ENCODE data around the gene F2. TPM values are rescaled to one million over a fixed set of nuclear protein-coding genes. Genes with fewer than 3 reads are reported as not detected.
A peak's percentile ranks its signal among the peaks of the same experiment; 100 is the strongest.

Gene F2
- total RNA-seq, 1 experiment from 2014 or later, result 0.47 TPM

DNA sequence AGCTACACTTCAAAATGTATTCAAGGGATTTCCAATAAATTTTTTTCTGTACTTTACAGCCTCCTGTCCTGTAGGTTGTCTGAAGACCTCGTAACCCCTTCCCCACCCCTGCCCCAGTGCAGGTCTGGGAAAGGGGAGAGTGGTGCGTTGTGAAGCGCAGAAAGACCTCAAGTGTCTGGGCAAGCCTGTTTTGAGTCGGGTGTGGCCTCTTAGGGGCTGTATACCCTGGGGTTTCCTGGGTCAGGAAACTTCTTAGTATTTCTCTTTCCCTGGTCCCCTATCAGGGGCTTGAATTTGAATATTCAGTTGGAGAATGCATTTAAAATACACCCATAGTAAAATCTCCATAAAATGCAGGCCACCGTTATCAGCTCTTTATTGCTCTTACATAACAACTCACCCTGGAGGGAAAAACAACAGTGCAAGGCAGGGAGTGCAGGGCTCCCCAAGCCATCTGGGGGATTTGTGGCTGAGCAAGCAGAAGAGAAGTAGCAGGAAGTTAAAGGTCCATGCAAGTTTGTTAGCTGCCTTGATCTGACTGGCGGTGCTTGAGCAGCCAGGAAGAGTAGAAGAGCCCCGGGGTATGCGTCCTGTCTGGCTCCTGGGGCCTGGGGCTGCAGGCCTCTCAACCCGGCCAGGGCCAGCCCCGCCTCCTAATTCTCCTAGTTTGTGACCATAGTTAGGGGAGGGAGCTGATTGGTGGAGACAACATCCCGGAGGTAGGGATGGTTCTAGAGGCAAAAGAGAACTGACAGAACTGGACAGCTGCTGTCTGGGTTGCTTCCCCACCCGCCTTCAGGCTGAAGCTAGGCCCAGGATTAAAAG lies 44.3 kb upstream of the F2 start:
- H3K36me3 ChIP-seq (ENCODE audit: control insufficient read depth in 1 of 2, insufficient read depth in 2 of 2, low read length in 2 of 2), result peaks cover 4 to 12% of the 10 kb centered on the region in 2 experiments; a peak in 3 of 4 replicates

More for the DNA sequence above, 44.3 kb upstream of the F2 start:
- ATAC-seq (peak; percentile 45), DNase-seq (ENCODE audit: low read depth, low spot score) (no peak)
- Histone ChIP-seq H3K4me3 (replicated peaks in 1 of 2; ENCODE audit: low read depth in 1 of 2, low read length in 2 of 2) (no peak overlapping the region), H3K9me2 (ENCODE audit: insufficient read depth) (no peaks in the 10 kb centered on the region), H3K9ac (ENCODE audit: low read length) (no peak overlapping the region), H3K27ac (ENCODE audit: low read depth, low read length) (no peak overlapping the region), H3K9me3 (ENCODE audit: control insufficient read depth in 1 of 2, insufficient read depth in 1 of 2, low read depth in 1 of 2, low read length in 2 of 2) (no peaks in the 10 kb centered on the region), H2AFZ (ENCODE audit: low read depth, low read length, poor library complexity, severe bottlenecking) (no peak overlapping the region), H4K20me1 (ENCODE audit: insufficient read depth) (no peaks in the 10 kb centered on the region), H3K27me3 (ENCODE audit: insufficient read depth, low read length) (no peaks in the 10 kb centered on the region), H3K4me1 (ENCODE audit: control insufficient read depth in 1 of 2, insufficient read depth in 2 of 2, low read length in 2 of 2) (peaks cover 0 to 4% of the 10 kb centered on the region in 2 experiments; a peak in 1 of 4 replicates), H3K4me2 (ENCODE audit: low read length) (no peak overlapping the region), H3K79me2 (ENCODE audit: insufficient read depth, low read length) (no peaks in the 10 kb centered on the region)
- POLR2A ChIA-PET, result no interaction called here
- intact Hi-C loops (cut with micrococcal nuclease), result no loop called here
- TF ChIP-seq SP1 (IDR thresholded peaks at IDR 0.05; ENCODE audit: low read depth) (no peak), YY1 (IDR thresholded peaks at IDR 0.05; ENCODE audit: extremely low read depth, insufficient replicate concordance, low read depth, low read length) (no peak), EGR1 (IDR thresholded peaks at IDR 0.05; ENCODE audit: low read depth) (no peak), ELF1 (IDR thresholded peaks at IDR 0.05; ENCODE audit: borderline replicate concordance, low read depth) (no peak), JUND (IDR thresholded peaks at IDR 0.05) (no peak), SRF (IDR thresholded peaks at IDR 0.05; ENCODE audit: low read depth) (no peak), POLR2AphosphoS5 (IDR thresholded peaks at IDR 0.05; ENCODE audit: low read depth, low read length) (no peak), ZNF274 (IDR thresholded peaks at IDR 0.05; ENCODE audit: low read depth, low read length) (no peak), EZH2phosphoT487 (IDR thresholded peaks at IDR 0.05; ENCODE audit: borderline replicate concordance) (no peak), CBX3 (IDR thresholded peaks at IDR 0.05; ENCODE audit: low read depth) (no peak), FOSL1 (IDR thresholded peaks at IDR 0.05; ENCODE audit: low read depth) (no peak), ATF3 (IDR thresholded peaks at IDR 0.05) (no peak), POLR2A (IDR thresholded peaks at IDR 0.05; ENCODE audit: borderline replicate concordance, extremely low read depth, insufficient read depth, insufficient read length) (no peak), TCF7L2 (IDR thresholded peaks at IDR 0.05; ENCODE audit: borderline replicate concordance, extremely low read depth, insufficient read depth, insufficient read length) (no peak), ZBTB33 (IDR thresholded peaks at IDR 0.05; ENCODE audit: extremely low read depth, insufficient replicate concordance, low read length) (no peak), ZFX (IDR thresholded peaks at IDR 0.05) (no peak)
- TF ChIP-seq, protein P1, sequence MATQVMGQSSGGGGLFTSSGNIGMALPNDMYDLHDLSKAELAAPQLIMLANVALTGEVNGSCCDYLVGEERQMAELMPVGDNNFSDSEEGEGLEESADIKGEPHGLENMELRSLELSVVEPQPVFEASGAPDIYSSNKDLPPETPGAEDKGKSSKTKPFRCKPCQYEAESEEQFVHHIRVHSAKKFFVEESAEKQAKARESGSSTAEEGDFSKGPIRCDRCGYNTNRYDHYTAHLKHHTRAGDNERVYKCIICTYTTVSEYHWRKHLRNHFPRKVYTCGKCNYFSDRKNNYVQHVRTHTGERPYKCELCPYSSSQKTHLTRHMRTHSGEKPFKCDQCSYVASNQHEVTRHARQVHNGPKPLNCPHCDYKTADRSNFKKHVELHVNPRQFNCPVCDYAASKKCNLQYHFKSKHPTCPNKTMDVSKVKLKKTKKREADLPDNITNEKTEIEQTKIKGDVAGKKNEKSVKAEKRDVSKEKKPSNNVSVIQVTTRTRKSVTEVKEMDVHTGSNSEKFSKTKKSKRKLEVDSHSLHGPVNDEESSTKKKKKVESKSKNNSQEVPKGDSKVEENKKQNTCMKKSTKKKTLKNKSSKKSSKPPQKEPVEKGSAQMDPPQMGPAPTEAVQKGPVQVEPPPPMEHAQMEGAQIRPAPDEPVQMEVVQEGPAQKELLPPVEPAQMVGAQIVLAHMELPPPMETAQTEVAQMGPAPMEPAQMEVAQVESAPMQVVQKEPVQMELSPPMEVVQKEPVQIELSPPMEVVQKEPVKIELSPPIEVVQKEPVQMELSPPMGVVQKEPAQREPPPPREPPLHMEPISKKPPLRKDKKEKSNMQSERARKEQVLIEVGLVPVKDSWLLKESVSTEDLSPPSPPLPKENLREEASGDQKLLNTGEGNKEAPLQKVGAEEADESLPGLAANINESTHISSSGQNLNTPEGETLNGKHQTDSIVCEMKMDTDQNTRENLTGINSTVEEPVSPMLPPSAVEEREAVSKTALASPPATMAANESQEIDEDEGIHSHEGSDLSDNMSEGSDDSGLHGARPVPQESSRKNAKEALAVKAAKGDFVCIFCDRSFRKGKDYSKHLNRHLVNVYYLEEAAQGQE (IDR thresholded peaks at IDR 0.05; ENCODE audit: low read depth), result no peak
- TF ChIP-seq, protein P2, sequence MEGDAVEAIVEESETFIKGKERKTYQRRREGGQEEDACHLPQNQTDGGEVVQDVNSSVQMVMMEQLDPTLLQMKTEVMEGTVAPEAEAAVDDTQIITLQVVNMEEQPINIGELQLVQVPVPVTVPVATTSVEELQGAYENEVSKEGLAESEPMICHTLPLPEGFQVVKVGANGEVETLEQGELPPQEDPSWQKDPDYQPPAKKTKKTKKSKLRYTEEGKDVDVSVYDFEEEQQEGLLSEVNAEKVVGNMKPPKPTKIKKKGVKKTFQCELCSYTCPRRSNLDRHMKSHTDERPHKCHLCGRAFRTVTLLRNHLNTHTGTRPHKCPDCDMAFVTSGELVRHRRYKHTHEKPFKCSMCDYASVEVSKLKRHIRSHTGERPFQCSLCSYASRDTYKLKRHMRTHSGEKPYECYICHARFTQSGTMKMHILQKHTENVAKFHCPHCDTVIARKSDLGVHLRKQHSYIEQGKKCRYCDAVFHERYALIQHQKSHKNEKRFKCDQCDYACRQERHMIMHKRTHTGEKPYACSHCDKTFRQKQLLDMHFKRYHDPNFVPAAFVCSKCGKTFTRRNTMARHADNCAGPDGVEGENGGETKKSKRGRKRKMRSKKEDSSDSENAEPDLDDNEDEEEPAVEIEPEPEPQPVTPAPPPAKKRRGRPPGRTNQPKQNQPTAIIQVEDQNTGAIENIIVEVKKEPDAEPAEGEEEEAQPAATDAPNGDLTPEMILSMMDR (IDR thresholded peaks at IDR 0.05 in 2 of 3, conservative IDR thresholded peaks at IDR 0.05 in 1 of 3; ENCODE audit: borderline replicate concordance in 1 of 3, insufficient read depth in 1 of 3, low read depth in 2 of 3, low read length in 2 of 3), result no peak
- TF ChIP-seq, protein P3, sequence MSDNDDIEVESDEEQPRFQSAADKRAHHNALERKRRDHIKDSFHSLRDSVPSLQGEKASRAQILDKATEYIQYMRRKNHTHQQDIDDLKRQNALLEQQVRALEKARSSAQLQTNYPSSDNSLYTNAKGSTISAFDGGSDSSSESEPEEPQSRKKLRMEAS (IDR thresholded peaks at IDR 0.05), result no peak
- RAD21 ChIA-PET (ENCODE audit: low non-redundant PET in 1 of 2, low total read pairs in 2 of 2, uncharacterized antibody in 2 of 2, unreplicated experiment in 2 of 2), result no interaction called here
- no TSS peak for BruUV-seq (replicated peaks)
- CTCF ChIA-PET, result no interaction called here
